SK-N-SH (cell line): ENCODE results near the gene PSMG3. TPM values are rescaled to one million over a fixed set of nuclear protein-coding genes. Genes with fewer than 3 reads are reported as not detected.

Source experiments
- CTCF ChIA-PET: fragments of 300-600, 350-600 bp; formaldehyde crosslinking; extraction: SDS; loops from one replicate; lab custom pipeline; 2021; lab: Yijun Ruan, JAX
- POLR2A ChIA-PET: fragments of 350-600 bp; sonication (Branson Sonifier 250); formaldehyde crosslinking; extraction: SDS; loops from one replicate; lab custom pipeline; 2020; ENCODE audit warnings: antibody characterized with exemption, inconsistent platforms; lab: Yijun Ruan, JAX
- DNase-seq: peaks from one replicate; pipeline ENCODE4 v3.0.0; 2012
- H2AFZ ChIP-seq: fragments of 200-600 bp; sonication (generic); 2 replicates; pipeline ENCODE4 v1.8.1; 2016; ENCODE audit warnings: antibody characterized with exemption, mild to moderate bottlenecking, low read depth
- H3F3A ChIP-seq: fragments of 200-600 bp; sonication (generic); replicated peaks from 2 replicates; pipeline ENCODE3; 2016; ENCODE audit warnings: antibody characterized with exemption, mild to moderate bottlenecking; ENCODE audit not compliant: insufficient read depth
- H3K27ac ChIP-seq, 2 experiments: fragments of 200-500 bp in 1 of 2; fragments of 200-600 bp in 1 of 2; sonication (Bioruptor generic) in 1 of 2; sonication (generic), shearing (Covaris generic) in 1 of 2; 2 replicates each; pipeline versions ENCODE4 v1.5.1 to v1.6.1; 2014 to 2016; ENCODE audit warnings: low read depth in 2 of 2, inconsistent platforms in 1 of 2, low read length in 1 of 2, mild to moderate bottlenecking in 1 of 2, mixed read lengths in 1 of 2
- H3K27me3 ChIP-seq: fragments of 200-600 bp; sonication (generic), shearing (Covaris generic); 2 replicates; pipeline ENCODE4 v1.6.1; 2016; ENCODE audit warnings: mixed run types; ENCODE audit not compliant: insufficient read depth
- H3K36me3 ChIP-seq, 2 experiments: fragments of 200-500 bp in 1 of 2; fragments of 200-600 bp in 1 of 2; sonication (Bioruptor generic) in 1 of 2; sonication (generic) in 1 of 2; replicated peaks in 1 of 2; 2 replicates each; pipeline versions ENCODE3 to v1.5.1; 2014 to 2016; ENCODE audit warnings: low read length in 1 of 2, mild to moderate bottlenecking in 1 of 2; ENCODE audit not compliant: insufficient read depth in 2 of 2, control insufficient read depth in 1 of 2
- H3K4me1 ChIP-seq, 2 experiments: fragments of 200-500 bp in 1 of 2; fragments of 200-600 bp in 1 of 2; sonication (Bioruptor generic) in 1 of 2; sonication (generic), shearing (Covaris generic) in 1 of 2; 2 replicates each; pipeline versions ENCODE4 v1.5.1 to v1.6.1; 2014 to 2016; ENCODE audit warnings: low read depth in 1 of 2, low read length in 1 of 2, mixed run types in 1 of 2; ENCODE audit not compliant: insufficient read depth in 2 of 2, control insufficient read depth in 1 of 2
- H3K4me2 ChIP-seq: fragments of 200-600 bp; sonication (generic), shearing (Covaris generic); 2 replicates; pipeline ENCODE4 v1.6.1; 2017; ENCODE audit warnings: mixed run types
- H3K4me3 ChIP-seq, 2 experiments: fragments of 200-500 bp in 1 of 2; fragments of 200-600 bp in 1 of 2; sonication (Bioruptor generic) in 1 of 2; sonication (generic), shearing (Covaris generic) in 1 of 2; 2 replicates each; pipeline versions ENCODE4 v1.5.1 to v1.8.1; 2014 to 2016; ENCODE audit warnings: low read depth in 2 of 2, inconsistent platforms in 1 of 2, low read length in 1 of 2, mild to moderate bottlenecking in 1 of 2, mixed read lengths in 1 of 2, moderate library complexity in 1 of 2
- H3K79me2 ChIP-seq: fragments of 200-600 bp; sonication (generic); 2 replicates; pipeline ENCODE4 v1.8.1; 2017; ENCODE audit warnings: mild to moderate bottlenecking; ENCODE audit not compliant: insufficient read depth
- H3K9ac ChIP-seq: fragments of 200-600 bp; sonication (generic); 2 replicates; pipeline ENCODE4 v1.6.1; 2017; ENCODE audit warnings: mixed run types
- H3K9me2 ChIP-seq: fragments of 200-600 bp; sonication (generic); 2 replicates; pipeline ENCODE4 v1.6.1; 2017; ENCODE audit warnings: mixed run types
- H3K9me3 ChIP-seq: fragments of 200-600 bp; sonication (generic); 2 replicates; pipeline ENCODE4 v1.6.1; 2017; ENCODE audit warnings: mixed run types, mild to moderate bottlenecking, moderate library complexity
- H4K20me1 ChIP-seq: fragments of 200-600 bp; sonication (generic); 2 replicates; pipeline ENCODE4 v1.6.1; 2017; ENCODE audit warnings: mild to moderate bottlenecking, mixed run types; ENCODE audit not compliant: insufficient read depth
- CHD2 ChIP-seq: fragments of 150-350 bp; IDR thresholded peaks from 2 replicates; pipeline ENCODE4 v1.6.1; 2018; ENCODE audit warnings: low read length; ENCODE audit not compliant: partially characterized antibody
- CTCF ChIP-seq: fragments of 200-600 bp; sonication (generic); IDR thresholded peaks from 2 replicates; pipeline ENCODE4 v1.6.1; 2017; ENCODE audit warnings: antibody characterized with exemption, mild to moderate bottlenecking, moderate library complexity
- FOSL2 ChIP-seq: IDR thresholded peaks from 2 replicates; pipeline ENCODE4 v1.4.0; 2012; ENCODE audit warnings: low read depth, mild to moderate bottlenecking, moderate library complexity, borderline replicate concordance
- FOXM1 ChIP-seq: IDR thresholded peaks from 2 replicates; pipeline ENCODE4 v1.4.0; 2012; ENCODE audit warnings: low read depth, mild to moderate bottlenecking
- GATA2 ChIP-seq: sonication (generic); formaldehyde crosslinking; IDR thresholded peaks from 2 replicates; pipeline ENCODE4 v1.5.0; 2020; ENCODE audit warnings: mild to moderate bottlenecking, missing genetic modification reagents
- JUND ChIP-seq: IDR thresholded peaks from 2 replicates; pipeline ENCODE4 v1.4.0; 2012
- NFIC ChIP-seq: IDR thresholded peaks from 2 replicates; pipeline ENCODE4 v1.4.0; 2012; ENCODE audit warnings: borderline replicate concordance
- NRF1 ChIP-seq: IDR thresholded peaks from 2 replicates; pipeline ENCODE4 v1.6.1; 2012; ENCODE audit warnings: low read depth, mild to moderate bottlenecking, low read length
- POLR2AphosphoS5 ChIP-seq: IDR thresholded peaks from 2 replicates; pipeline ENCODE4 v1.6.1; 2012; ENCODE audit warnings: low read depth, low read length
- RAD21 ChIP-seq: IDR thresholded peaks from 2 replicates; pipeline ENCODE4 v1.6.1; 2012; ENCODE audit warnings: mild to moderate bottlenecking, low read length
- RCOR1 ChIP-seq: fragments of 150-350 bp; IDR thresholded peaks from 2 replicates; pipeline ENCODE4 v1.6.1; 2017; ENCODE audit warnings: antibody characterized with exemption, low read length
- REST ChIP-seq: IDR thresholded peaks from 2 replicates; pipeline ENCODE4 v1.6.1; 2012; ENCODE audit warnings: mild to moderate bottlenecking, low read depth, low read length, moderate library complexity
- RXRA ChIP-seq: IDR thresholded peaks from 2 replicates; pipeline ENCODE4 v1.4.0; 2012; ENCODE audit warnings: low read depth, mild to moderate bottlenecking, borderline replicate concordance
- SIN3A ChIP-seq: IDR thresholded peaks from 2 replicates; pipeline ENCODE4 v1.6.1; 2012; ENCODE audit warnings: low read depth, mild to moderate bottlenecking, low read length, moderate library complexity, borderline replicate concordance
- TAF1 ChIP-seq: IDR thresholded peaks from 2 replicates; pipeline ENCODE4 v1.6.1; 2012; ENCODE audit warnings: low read depth, mild to moderate bottlenecking, low read length, moderate library complexity, borderline replicate concordance
- TCF12 ChIP-seq: IDR thresholded peaks from 2 replicates; pipeline ENCODE4 v1.4.0; 2012
- USF1 ChIP-seq: IDR thresholded peaks from 2 replicates; pipeline ENCODE4 v1.4.0; 2012; ENCODE audit warnings: low read depth, borderline replicate concordance
- ZBTB33 ChIP-seq: IDR thresholded peaks from 2 replicates; pipeline ENCODE4 v1.4.0; 2012; ENCODE audit warnings: low read depth, borderline replicate concordance
- WGBS: methylation state at CpG from one replicate; pipeline ENCODE4 v1.1.6; 2017; ENCODE audit warnings: low lambda C conversion rate; 5-methylcytosine and 5-hydroxymethylcytosine counted together
- polyA plus RNA-seq, 3 experiments: library from polyadenylated mRNA; depleted of rRNA; stranded (reverse); fragments of >200 nt; gene quantifications; 2 replicates each; pipeline ENCODE4 v1.2.3, GENCODE V29; 2012
- TF ChIP-seq, protein P1 (sequence below): fragments of 150-350 bp; IDR thresholded peaks from 2 replicates; pipeline ENCODE4 v1.6.1; 2016; ENCODE audit warnings: mild to moderate bottlenecking, low read depth, low read length

The PSMG3 gene
- polyA plus RNA-seq, 1 of the 3 experiments (the other 2 are of a cell fraction) = 109 TPM

- TF ChIP-seq RAD21 (no peak), TAF1 (no peak), GATA2 (CRISPR knock-in tag) (no peak), USF1 (no peak), FOSL2 (no peak), RCOR1 (no peak), RXRA (no peak), TCF12 (no peak), SIN3A (no peak), CHD2 (no peak)
Measured at GRCh38 chr7:1526271-1526754, 43.5 kb downstream of the PSMG3 start (continued).

DNA sequence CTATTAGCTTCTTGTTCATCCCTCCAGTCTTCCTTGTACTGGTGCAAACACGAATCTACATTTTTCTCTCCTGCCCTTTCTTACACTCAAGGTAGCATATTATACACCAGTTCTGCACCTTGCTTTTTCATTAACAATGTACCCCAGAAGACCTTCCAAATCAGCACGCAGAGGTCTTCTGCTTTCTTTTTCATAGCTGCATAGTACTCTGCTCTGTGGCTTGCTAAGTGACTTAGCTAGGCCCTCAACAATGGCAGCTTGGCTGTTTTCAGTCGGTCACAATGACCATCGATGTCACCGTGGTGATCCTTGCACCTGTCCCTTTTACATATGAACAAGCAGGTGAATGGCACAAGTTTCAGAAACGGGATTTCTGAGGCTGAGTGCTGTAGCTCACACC lies 44.4 kb downstream of the PSMG3 start:
- Histone ChIP-seq H2AFZ (no peak overlapping the region), H3K9ac (no peak overlapping the region), H3F3A (peaks cover 6% of the 10 kb centered on the region), H3K9me3 (no peaks in the 10 kb centered on the region), H4K20me1 (no peaks in the 10 kb centered on the region), H3K9me2 (no peaks in the 10 kb centered on the region), H3K79me2 (peaks cover 3% of the 10 kb centered on the region; the same call in 1 of the 2 replicates), H3K4me3 (no peak overlapping the region), H3K27ac (no peak overlapping the region), H3K4me2 (no peak overlapping the region), H3K27me3 (no peaks in the 10 kb centered on the region), H3K4me1 (peaks cover 3 to 7% of the 10 kb centered on the region in 2 experiments; a peak in 2 of 4 replicates), H3K36me3 (no peaks in the 10 kb centered on the region)
- 82% methylated on average over 6 of the region's 6 CpGs for WGBS
- no peak for DNase-seq
- TF ChIP-seq ZBTB33 (no peak), RXRA (no peak), NFIC (no peak), JUND (no peak), REST (no peak), RCOR1 (no peak), TAF1 (no peak), NRF1 (no peak), FOXM1 (no peak), CTCF (no peak), POLR2AphosphoS5 (no peak)
- TF ChIP-seq, protein P1, sequence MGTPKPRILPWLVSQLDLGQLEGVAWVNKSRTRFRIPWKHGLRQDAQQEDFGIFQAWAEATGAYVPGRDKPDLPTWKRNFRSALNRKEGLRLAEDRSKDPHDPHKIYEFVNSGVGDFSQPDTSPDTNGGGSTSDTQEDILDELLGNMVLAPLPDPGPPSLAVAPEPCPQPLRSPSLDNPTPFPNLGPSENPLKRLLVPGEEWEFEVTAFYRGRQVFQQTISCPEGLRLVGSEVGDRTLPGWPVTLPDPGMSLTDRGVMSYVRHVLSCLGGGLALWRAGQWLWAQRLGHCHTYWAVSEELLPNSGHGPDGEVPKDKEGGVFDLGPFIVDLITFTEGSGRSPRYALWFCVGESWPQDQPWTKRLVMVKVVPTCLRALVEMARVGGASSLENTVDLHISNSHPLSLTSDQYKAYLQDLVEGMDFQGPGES = no peak
- POLR2A ChIA-PET = no interaction called here
- CTCF ChIA-PET = interaction anchor here (0.8 to 1.8 kb wide), 4 partner anchors 12 to 51 kb away, joined by 3 to 5 read pairs (median 4); partner anchors contain the start of gene TMEM184A
